DOHH2 (cell line): Measurements from ENCODE around the gene PPFIBP2.

Experiments used
- H3F3A ChIP-seq: fragments of 200-600 bp; sonication (generic), shearing (Covaris generic); 2 replicates; pipeline ENCODE4 v1.6.0; 2016; ENCODE audit warnings: antibody characterized with exemption, mild to moderate bottlenecking; ENCODE audit not compliant: control insufficient read depth, insufficient read depth
- H3K27ac ChIP-seq: fragments of 200-600 bp; sonication (generic); 2 replicates; pipeline ENCODE4 v1.5.1; 2014; ENCODE audit warnings: low read depth, mild to moderate bottlenecking, low read length, moderate library complexity
- H3K27me3 ChIP-seq: fragments of 200-600 bp; sonication (generic); 2 replicates; pipeline ENCODE4 v1.6.1; 2014; ENCODE audit warnings: mild to moderate bottlenecking, low read length, mixed read lengths; ENCODE audit not compliant: control insufficient read depth
- H3K36me3 ChIP-seq: fragments of 200-600 bp; sonication (generic); 2 replicates; pipeline ENCODE4 v1.6.1; 2014; ENCODE audit warnings: mild to moderate bottlenecking, low read length, moderate library complexity, mixed read lengths; ENCODE audit not compliant: control insufficient read depth
- H3K4me1 ChIP-seq: fragments of 200-600 bp; sonication (generic); 2 replicates; pipeline ENCODE4 v1.6.1; 2014; ENCODE audit warnings: mild to moderate bottlenecking, low read length, mixed read lengths; ENCODE audit not compliant: control insufficient read depth
- H3K4me2 ChIP-seq: fragments of 200-600 bp; sonication (generic); 2 replicates; pipeline ENCODE4 v1.6.0; 2014; ENCODE audit warnings: mild to moderate bottlenecking, low read length, moderate library complexity
- H3K4me3 ChIP-seq: fragments of 200-600 bp; sonication (generic); 2 replicates; pipeline ENCODE4 v1.5.1; 2014; ENCODE audit warnings: mild to moderate bottlenecking, low read length, mixed read lengths
- H3K79me2 ChIP-seq: fragments of 200-600 bp; sonication (generic); 2 replicates; pipeline ENCODE4 v1.6.1; 2014; ENCODE audit warnings: mild to moderate bottlenecking, low read length, mixed read lengths; ENCODE audit not compliant: control insufficient read depth
- H3K9me2 ChIP-seq: fragments of 200-600 bp; sonication (generic); replicated peaks from 2 replicates; pipeline ENCODE4 v1.6.1; 2014; ENCODE audit warnings: mild to moderate bottlenecking, low read length, mixed read lengths; ENCODE audit not compliant: control insufficient read depth
- H3K9me3 ChIP-seq: fragments of 200-600 bp; sonication (generic); 2 replicates; pipeline ENCODE4 v1.6.1; 2014; ENCODE audit warnings: antibody characterized with exemption, low read length, mixed read lengths; ENCODE audit not compliant: control insufficient read depth, insufficient read depth
- H4K20me1 ChIP-seq: fragments of 200-600 bp; sonication (generic); 2 replicates; pipeline ENCODE4 v1.6.0; 2014; ENCODE audit warnings: low read depth, mild to moderate bottlenecking, antibody characterized with exemption, low read length, moderate library complexity; ENCODE audit not compliant: control insufficient read depth, insufficient read depth
- CTCF ChIP-seq: fragments of 200-600 bp; sonication (generic); IDR thresholded peaks from one replicate; pipeline ENCODE4 v1.5.1; 2014; ENCODE audit warnings: antibody characterized with exemption, mild to moderate bottlenecking, low read depth, low read length; ENCODE audit not compliant: poor library complexity, severe bottlenecking
- EZH2phosphoT487 ChIP-seq: fragments of 200-600 bp; sonication (generic); IDR thresholded peaks from 2 replicates; pipeline ENCODE4 v1.6.1; 2017; ENCODE audit warnings: borderline replicate concordance, mild to moderate bottlenecking, antibody characterized with exemption, low read length, moderate library complexity, mixed read lengths

The PPFIBP2 gene

GRCh38 chr11:7538466-7539454, 25.0 kb downstream of the PPFIBP2 start:
- peaks cover 15% of the 10 kb centered on the region for H3K79me2 ChIP-seq
- H3K4me1 ChIP-seq: peaks cover 14% of the 10 kb centered on the region
- H3K36me3 ChIP-seq: no peaks in the 10 kb centered on the region; the same call in 1 of the 2 replicates
- H3K9me2 ChIP-seq: no peaks in the 10 kb centered on the region
- H3F3A ChIP-seq: no peaks in the 10 kb centered on the region
- H3K27me3 ChIP-seq: no peaks in the 10 kb centered on the region
- no peak overlapping the region for H3K4me2 ChIP-seq
- no peak for TF ChIP-seq EZH2phosphoT487
- TF ChIP-seq CTCF: no peak
- H3K9me3 ChIP-seq: no peaks in the 10 kb centered on the region
- H3K27ac ChIP-seq: no peak overlapping the region
- H4K20me1 ChIP-seq: peaks cover 3% of the 10 kb centered on the region; the same call in 1 of the 2 replicates
- no peak overlapping the region for H3K4me3 ChIP-seq

GRCh38 chr11:7540830-7541555, 27.2 kb downstream of the PPFIBP2 start:
- Histone ChIP-seq H4K20me1 (peaks cover 3% of the 10 kb centered on the region; the same call in 1 of the 2 replicates), H3K27ac (no peak overlapping the region), H3F3A (no peaks in the 10 kb centered on the region), H3K9me3 (no peaks in the 10 kb centered on the region), H3K4me2 (no peak overlapping the region), H3K36me3 (no peaks in the 10 kb centered on the region), H3K27me3 (no peaks in the 10 kb centered on the region), H3K4me1 (no peaks in the 10 kb centered on the region), H3K9me2 (no peaks in the 10 kb centered on the region), H3K4me3 (no peak overlapping the region), H3K79me2 (peaks cover 4% of the 10 kb centered on the region; the same call in 1 of the 2 replicates)
- TF ChIP-seq CTCF (no peak), EZH2phosphoT487 (no peak)

GRCh38 chr11:7543302-7543701, 29.5 kb downstream of the PPFIBP2 start:
- Histone ChIP-seq H3K4me1 (no peaks in the 10 kb centered on the region), H3K9me2 (no peaks in the 10 kb centered on the region), H3K27ac (no peak overlapping the region), H3F3A (no peaks in the 10 kb centered on the region), H4K20me1 (0 out of 2 replicates have a peak, but pooled peaks cover 3% of the 10 kb centered on the region), H3K36me3 (no peaks in the 10 kb centered on the region), H3K79me2 (peaks cover 4% of the 10 kb centered on the region; the same call in 1 of the 2 replicates), H3K4me3 (no peak overlapping the region), H3K27me3 (no peaks in the 10 kb centered on the region), H3K4me2 (no peak overlapping the region), H3K9me3 (no peaks in the 10 kb centered on the region)
- TF ChIP-seq EZH2phosphoT487 (no peak), CTCF (no peak)
